ENCODE results near the gene CD7.
"Not testable (repeated sequence)": the region's sequence is repeated elsewhere in the genome, so short reads cannot be mapped to it uniquely, and the experiment has no call there.

Gene CD7

DNA sequence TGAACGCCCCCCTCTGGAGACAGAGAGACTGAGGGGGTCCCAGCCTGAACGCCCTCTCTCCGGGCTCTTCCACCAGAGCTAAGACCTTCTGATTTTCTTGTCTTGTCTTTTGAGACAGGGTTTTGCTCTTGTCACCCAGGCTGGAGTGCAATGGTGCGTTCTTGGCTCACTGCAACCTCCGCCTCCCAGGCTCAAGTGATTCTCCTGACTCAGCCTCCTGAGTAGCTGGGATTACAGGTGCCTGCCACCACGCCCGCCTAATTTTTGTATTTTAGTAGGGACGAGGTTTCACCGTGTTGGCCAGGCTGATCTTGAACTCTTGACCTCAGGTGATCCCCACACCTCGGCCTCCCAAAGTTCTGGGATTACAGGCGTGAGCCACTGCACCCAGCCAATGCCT, 30.6 kb upstream of the CD7 start:
- not testable (repeated sequence) for DNase-seq (ENCODE audit: low read depth in 2 of 3, low spot score in 2 of 3)

DNA sequence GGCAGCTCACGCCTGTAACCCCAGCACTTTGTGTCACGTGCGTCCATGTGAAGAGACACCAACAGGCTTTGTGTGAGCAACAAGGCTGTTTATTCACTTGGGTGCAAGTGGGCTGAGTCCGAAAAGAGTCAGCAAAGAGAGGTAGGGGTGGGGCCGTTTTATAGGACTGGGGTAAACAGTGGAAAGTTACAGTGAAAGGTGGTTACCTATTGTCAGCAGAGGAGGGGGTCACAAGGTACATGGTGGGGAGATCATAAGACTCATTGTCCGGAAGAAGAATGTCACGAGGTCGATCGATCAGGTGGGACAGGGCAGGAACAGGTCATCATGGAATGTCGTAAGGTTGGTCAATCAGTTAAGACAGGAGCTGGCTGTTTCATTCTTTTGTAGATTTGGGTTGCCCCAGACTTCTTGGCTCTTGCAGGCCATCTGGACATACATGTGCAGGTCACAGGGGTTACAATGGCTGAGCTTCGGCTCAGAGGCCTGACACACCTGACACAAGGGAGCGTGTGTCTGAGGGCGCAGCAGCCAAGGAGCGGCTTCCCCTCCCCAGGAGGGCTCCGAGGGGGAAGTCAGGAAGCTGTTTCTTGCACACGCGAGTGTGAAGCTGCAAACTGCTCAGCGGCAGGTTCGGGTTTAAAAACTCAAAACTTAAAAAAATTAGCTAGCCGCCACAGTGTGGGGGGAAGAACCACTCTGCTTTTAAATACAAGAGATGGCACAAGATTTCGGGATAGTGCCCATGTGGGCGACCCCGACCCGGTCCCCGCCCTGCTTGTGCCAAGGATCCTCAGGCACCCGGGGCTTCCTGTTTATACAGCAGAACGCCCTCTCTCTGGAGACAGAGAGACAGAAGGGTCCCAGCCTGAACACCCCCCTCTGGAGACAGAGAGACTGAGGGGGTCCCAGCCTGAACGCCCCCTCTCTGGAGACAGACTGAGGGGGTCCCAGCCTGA, 29.2 kb upstream of the CD7 start:
- DNase-seq (ENCODE audit: low read depth in 2 of 3, low spot score in 2 of 3), result no peak

DNA sequence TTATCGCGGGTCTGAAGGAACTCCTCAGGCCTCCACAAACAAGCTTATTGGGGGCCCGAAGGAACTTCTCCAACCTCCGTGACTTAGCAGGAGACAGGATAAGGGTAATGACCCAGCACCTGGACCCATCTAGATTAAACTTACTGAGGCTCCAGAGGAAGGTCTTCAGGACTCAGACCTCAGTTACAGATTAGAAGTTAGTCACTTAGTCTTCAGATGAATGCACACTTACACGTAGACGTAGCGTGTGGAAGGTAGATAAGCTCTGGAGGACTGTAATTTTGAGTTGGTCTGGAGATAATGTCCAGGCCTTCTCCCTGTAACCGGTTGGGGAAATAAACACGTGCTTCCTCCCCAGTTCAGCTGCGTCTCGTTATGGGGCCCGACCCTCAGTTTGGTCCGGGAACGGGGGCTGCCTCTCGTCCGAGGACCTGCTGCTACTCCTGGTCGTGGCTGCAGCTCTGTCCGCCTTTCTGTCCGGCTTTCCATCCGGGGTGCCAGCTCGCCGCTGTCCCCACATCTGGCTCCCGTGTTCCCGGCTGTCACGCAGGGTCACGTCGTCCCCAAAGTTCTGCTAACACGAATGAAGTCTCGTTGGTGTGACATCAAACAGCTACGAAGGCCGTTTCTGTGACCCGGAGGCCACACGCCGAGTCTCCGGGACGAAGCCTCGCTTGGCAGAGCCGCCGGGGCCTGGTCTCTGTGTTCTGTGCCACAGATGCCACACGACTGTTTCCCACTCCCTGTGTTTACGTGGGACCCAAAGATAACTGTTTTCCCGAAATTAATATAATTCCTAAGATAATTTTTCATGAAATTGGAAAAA, 28.0 kb upstream of the CD7 start:
- DNase-seq (ENCODE audit: low read depth in 2 of 3, low spot score in 2 of 3), result no peak

DNA sequence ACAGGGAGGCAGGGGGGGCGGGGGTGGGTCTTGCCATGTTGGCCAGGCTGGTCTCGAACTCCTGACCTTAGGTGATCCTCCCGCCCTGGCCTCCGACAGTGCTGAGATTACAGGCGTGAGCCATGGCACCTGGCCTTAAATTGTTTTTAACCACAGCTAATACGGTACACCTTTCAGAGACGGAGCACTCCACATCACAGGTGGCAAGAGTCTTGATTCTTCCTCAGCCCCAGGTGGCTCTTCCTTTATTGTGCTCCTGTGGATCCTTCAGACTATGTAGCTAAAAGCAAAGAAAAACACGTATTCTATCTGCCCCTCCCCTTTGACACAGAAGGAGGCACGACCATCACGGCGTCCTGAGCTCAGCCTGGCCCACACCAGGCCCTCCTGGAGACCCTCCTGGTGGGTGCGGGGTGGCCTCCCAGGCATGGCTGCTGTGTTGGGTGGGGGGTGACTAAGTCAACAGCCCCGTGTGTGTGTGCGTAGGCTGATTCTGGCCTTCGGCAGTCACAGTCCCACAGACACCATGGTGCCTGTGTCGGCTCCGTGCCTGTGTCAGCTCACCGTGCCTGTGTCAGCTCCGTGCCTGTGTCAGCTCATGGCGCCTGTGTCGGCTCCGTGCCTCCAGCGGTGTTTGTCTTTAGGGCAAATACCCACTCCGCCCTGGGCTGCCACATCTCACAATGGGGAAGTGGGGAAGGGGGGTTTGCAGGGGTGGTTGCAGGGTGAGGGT, 26.9 kb upstream of the CD7 start:
- no peak for DNase-seq (ENCODE audit: low read depth in 2 of 3, low spot score in 2 of 3)

DNA sequence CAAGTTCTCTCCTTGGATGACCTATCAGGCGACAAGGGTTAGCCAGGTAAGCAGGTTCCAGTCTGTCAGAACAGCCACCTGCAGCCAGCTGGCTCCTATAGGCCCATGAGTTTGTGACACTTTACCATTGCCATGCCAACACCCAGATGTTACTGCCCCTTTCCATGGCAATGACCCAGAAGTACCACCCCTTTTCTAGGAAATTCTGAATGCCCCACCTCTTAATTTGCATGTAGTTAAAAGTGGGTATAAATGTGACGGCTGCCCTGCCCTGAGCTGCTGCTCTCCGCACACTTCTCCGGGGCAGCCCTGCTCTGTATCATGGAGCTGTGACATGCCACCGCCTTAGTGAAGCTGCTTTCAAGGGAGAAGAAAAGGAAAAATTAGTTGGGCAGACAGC, 26.2 kb upstream of the CD7 start:
- DNase-seq (ENCODE audit: low read depth in 2 of 3, low spot score in 2 of 3), result no peak

DNA sequence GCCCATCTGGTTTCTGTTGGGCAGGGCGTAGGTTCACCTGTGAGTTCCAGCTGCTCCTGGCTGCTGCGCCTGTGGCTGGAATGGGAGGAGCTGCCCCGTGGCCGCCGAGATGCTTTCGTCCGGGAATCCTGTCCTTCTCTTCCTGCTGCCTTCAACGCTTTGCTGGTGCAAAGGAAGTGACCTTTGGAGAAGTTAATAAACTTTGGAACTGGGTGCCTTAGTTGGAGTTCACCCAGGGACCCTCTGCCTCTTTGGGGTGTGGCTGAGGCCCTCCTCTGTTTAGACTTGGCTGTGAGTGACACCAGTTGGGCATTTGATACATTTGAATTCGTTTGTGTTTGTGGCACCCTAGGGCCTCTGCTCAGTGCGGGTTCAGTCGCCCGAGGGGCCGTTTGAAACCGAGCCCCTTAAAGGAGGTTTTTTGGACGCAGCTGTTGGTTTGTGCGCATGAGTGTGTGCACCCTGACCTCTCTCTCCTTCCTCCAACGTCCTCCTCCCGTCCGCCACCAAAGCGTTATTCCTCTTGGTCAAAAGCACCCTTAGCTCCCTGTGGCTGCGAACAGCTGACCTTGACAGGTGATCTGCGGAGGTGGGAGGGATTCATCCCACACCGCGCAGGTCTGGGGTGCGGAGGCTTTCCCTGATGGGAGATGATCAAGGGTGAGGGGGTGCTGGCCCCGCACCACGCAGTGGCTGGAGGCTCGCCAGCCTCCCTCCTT, 25.1 kb upstream of the CD7 start:
- DNase-seq (ENCODE audit: low read depth in 2 of 3, low spot score in 2 of 3), result no peak

DNA sequence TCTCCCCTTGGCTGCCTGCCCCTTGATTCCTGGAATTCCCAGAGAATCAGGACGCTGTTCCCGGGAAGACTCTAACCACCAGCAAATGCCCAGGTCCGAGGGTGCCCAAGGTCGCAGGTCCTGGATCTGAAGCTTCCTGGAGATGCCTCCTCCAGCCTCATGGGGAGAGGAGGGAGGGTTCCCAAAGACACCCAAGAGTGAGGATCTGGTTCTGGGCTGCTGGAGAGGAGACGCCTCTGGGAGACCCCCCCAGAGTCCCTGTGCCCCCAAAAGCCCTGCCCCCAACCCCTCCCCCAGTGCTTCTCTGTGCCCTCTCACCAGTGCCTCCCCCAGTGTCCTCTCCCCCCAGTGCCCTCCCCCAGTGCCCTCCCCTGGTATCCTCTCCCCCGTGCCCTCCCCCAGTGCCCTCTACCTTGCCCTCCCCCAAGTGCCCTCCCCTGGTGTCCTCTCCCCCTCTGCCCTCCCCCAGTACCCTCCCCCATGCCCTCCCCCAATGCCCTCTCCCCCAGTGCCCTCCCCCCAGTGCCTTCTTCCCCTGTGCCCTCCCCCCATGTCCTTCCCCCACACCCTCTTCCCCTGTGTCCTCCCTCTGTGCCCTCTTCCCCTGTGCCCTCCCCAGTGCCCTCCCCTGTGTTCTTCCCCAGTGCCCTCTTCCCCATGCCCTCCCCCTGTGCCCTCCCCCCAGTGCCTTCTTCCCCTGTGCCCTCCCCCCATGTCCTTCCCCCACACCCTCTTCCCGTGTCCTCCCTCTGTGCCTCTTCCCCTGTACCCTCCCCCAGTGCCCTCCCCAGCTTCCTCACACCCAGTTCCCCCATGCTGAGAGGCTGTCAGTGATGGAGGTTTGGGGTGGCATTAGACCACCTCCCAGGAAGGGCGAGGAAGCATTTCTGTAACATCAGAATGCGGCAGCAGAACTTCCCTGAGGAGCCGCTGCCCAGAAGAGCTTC, 22.5 kb upstream of the CD7 start:
- DNase-seq (ENCODE audit: low read depth in 2 of 3, low spot score in 2 of 3), result no peak

DNA sequence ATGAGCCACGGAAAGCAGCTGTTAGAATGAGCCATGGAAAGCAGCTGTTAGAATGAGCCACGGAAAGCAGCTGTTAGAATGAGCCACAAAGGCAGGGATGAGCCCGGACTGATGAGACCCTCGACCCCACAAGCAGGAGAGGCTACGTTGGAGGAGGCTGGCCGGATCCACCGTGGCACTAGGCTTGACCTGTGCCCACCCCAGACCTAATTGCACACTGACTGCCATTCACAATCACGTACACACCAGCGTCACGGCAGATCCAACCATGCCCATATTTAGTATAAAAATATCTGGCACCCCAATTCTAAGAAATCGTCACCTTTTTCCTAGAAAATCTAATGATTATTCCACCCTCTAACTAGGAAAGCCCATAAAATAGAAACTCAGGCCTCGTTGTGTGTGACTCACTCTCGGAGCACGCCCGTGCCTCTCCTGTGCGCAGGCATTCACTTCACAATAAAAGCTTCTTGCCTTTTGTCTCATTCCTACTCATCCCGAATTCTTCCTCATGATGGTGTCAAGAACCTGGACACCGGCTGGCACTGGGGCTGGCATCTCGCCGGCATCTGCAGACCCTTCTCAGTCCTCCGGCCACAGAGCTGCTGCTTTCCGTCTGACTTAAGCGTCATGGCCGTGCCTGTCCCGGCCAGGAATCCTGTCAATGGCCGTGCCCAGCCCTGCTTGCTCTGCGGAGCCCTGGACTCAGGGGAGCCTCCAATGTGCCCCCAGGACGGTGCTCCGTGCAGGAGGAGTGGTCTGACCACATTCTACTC, 21.6 kb upstream of the CD7 start:
- DNase-seq (ENCODE audit: low read depth in 2 of 3, low spot score in 2 of 3), result no peak

DNA sequence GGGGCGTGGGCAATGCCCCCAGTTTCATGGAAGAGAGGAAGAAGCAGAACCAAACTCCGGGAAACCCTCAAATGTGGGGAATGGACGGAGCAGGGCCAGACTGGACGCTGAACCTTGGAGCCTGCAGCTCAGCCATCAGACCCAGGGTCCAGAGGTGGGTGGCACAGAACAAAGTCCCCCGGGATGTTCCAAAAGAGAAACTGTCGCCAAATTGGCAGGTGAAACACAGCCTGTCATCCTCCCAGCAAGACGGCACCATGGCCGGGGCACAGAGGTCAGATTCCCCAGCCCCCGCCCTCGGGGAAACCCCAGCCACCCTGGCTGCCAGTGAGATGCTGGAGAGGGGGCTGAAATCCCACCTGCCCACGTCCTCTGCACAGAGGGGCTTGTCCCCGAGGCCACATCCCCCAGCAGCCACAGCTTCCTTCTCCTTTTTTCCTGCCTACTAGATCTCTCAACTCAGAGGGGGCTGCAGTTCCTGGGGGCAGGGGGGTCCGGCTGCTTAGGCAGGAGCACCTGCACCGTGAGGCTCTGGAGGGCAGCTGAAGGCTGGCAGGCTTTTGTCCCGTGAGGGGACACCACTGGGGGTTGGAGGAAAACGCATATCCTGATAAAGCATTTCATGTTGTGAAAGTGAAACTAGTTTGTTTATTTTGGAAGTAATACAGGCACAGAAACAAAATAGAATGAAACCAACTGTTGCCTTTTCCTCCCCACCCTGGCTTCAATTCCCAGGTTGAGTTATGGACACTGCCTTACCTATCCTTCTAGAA, 17.4 kb upstream of the CD7 start:
- no peak for DNase-seq (ENCODE audit: low read depth in 2 of 3, low spot score in 2 of 3)

DNA sequence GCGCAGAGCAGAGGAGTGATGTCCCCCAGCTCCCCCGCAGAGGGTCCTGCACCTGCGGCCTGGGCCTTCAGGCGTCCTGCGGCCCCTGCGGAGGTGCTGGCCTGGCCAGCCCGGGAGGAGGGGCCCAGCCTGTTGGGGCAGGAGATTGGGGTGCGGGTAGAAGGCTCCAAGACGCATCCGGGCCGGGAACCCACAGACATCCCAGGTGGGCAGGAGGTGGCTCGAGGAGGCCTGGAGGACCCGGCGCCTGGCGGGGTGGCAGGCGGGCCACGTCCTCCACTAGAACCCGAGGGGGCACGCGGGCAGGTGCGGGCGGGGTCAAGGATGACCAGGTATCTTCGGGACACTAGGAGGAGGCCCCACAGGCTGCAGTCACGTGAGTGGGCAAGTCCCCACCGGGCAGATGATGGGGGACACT, 16.8 kb upstream of the CD7 start:
- no peak for DNase-seq (ENCODE audit: low read depth in 2 of 3, low spot score in 2 of 3)

DNA sequence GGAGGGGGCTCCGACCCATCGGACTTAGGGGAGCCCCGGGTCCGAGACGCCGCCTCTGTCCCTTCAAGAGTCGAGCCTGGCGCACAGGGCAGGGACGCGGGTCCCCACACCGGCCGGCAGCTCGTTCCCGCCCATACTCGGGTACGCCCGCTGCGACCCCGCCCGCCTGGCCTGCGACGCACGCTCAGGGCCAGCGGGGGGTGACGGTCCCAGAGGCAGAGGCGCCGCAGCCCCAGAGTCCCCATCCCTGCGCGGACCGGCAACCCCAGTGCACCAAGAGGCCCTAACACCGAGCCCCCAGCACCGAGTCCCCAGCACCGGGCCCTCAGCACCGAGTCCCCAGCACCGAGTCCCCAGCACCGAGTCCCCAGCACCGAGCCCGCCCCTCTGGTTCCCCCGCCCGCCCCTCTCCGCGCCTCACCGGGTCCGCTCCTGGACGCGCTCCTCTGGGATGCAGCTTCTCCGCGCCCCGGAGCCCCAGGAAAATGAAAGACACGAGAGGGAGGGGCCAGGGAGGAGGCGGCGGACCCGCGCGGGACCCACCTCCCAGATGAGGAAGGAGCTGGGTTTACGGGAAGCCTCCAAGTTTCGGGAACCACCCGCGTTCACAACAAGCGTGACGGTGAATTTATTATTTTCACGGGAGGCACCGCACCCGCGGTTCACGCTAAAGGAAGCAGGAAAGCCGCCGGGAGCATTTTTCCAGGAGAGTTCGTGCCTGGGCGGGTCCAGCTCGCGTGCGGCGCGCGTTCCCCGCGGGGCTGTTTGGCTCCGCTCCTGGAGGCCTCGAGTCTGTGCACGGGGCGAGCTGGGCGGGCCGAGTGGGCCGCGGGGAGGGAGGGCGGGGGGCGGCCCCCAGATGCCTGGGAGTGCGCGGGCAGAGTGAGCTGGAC, 16.1 kb upstream of the CD7 start, which contains the start of gene SECTM1:
TSS of gene SECTM1 (minus strand) at position 488 of the 893 bp plus-strand sequence. CDS start 6,526 bp downstream, outside the sequence.
- no peak for DNase-seq (ENCODE audit: low read depth in 2 of 3, low spot score in 2 of 3)

DNA sequence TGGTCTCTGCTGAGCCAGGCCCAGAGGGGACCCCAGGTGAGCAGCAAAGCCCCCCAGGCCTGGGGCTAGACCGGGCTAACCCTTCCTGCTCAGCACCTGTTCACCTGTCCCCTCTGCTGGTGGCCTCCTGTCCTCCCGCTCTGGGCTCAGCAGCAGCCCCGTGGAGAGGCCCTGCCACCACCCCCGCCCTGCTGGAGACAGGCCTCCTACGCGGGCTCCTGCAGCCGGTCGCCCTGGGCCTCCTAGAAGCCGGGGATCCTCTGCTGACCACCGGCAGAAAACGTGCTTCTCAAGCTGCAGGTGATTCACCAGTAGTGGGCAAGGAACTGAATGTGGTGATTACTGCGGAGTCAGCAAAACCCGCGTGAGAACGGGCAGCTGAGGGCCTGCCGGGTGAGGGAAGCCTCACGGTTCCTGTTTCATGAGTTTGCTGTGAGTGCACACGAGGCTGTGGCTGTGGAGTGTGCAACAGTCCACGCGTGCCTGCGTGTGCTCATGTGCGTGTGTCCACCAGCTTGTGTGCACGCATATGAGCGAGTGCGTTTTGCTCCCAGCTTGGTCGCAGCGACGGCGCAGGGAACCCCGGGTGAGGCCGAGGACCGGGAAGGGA, 15.4 kb upstream of the CD7 start:
- DNase-seq (ENCODE audit: low read depth in 2 of 3, low spot score in 2 of 3), result no peak

DNA sequence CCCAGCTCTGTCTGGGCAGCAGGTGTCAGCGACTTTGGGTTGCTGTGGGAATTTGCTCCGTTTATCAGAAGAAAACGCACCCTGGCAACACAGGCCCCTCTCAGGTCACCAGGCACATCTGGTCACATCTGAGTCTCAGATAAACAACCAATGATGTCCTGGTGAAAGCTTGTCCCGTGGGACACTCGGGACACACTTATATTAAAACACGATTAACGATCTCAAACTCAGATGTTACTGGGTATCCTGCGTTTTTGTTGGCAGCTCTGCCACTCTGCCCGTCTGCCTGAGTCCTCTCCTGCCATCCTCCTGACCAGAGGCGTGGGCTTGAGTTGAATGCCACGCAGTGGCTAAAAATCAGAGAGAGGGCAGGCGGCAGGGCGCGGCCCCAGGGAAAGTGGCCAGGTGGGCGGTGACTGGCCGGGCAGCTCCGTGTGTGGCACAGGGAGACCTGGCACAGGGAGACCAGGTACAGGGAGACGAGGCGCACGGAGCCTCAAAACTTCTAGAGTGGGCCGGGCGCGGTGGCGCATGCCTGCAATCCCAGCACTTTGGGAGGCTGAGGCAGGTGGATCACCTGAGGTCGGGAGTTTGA, 14.0 kb upstream of the CD7 start:
- DNase-seq (ENCODE audit: low read depth in 2 of 3, low spot score in 2 of 3), result no peak

DNA sequence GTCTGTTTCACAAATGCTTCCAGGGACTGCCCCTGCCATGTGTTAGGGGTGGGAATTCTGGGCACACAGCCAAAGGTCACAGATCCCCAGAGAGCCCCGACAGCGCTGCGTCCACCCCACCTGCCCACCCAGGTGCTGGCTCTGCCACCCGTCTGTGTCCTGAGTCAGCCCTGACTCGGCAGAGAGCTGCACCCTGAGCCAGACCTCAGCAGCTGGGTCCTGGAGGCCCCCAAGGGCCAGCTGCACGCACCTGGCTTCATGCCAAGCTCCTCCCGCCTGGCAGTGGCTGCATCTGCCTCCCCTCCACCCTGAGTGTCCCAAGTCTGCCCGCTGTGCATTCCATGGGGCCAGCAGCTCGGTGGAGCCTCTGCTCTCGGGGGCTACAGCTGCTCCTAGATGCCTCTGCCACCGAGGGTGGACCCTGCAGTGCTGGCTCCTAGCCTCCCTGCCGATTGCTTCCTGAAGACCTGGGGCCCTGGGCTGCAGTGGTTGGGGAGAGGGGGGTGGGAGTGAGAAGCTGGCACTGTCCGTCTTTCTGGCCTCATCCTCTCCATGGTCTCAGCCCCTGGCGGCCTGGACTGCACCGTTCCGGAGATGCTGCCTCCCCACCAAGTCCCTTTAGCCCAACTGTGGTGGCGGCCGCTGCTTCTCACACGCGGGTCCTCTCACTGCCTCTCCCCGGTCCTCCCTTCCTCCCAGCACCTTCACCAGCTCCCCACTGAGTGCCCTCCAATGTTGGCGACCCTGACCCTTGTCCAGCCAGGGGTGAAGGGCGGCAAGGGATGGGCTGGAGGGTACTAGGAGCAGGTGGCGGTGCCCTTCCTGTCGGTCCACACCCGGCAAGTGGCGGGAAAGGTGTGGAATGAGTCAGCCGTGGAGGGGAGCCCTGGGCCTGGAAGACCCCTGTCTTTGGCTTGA, 13.2 kb upstream of the CD7 start:
- no peak for DNase-seq (ENCODE audit: low read depth in 2 of 3, low spot score in 2 of 3)

DNA sequence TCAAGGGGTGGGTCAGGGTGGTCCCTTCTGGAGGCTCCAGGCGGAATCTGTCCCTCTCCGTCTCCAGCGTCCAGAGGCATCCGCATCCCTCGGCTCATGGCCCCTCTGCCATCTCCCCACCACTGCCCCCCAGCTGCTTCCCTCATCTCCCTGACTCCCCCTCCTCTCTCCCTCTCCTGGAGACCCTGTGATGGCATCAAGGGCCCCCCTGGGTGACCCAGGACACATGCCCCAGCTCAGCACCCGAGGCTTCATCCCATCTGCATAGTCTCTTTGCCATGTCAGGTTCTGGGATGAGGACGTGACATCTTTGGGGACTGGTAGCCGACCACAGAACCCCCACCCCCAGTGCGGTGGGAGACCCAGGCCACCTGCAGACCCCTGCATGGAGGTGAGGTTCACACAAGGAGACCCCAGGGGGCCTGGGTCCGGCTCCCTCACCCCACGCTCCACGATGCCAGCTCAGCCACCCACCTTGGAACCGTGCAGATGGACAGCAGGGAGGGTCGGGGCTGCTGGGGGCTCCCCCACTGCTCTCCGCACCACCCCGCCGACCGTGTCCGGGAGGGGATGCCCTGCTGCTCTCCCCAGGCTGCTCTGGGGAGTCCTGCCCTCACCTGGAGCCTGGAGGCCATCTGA, 12.4 kb upstream of the CD7 start:
- no peak for DNase-seq (ENCODE audit: low read depth in 2 of 3, low spot score in 2 of 3)

Measured in activated CD8-positive, alpha-beta memory T cell treated with anti-CD3 and anti-CD28 coated beads for 48 hours (primary cell).